ENCODE data around the gene RPL36A.

RPL36A gene

GRCh38 chrX:101393530-101394305 is 2.9 kb downstream of the RPL36A start:
- DNase-seq = no peak

- DNase-seq = no peak
Measured at GRCh38 chrX:101394372-101394771, 3.6 kb downstream of the RPL36A start.

GRCh38 chrX:101395789-101396188 is 5.0 kb downstream of the RPL36A start:
- no peak for DNase-seq

DNA sequence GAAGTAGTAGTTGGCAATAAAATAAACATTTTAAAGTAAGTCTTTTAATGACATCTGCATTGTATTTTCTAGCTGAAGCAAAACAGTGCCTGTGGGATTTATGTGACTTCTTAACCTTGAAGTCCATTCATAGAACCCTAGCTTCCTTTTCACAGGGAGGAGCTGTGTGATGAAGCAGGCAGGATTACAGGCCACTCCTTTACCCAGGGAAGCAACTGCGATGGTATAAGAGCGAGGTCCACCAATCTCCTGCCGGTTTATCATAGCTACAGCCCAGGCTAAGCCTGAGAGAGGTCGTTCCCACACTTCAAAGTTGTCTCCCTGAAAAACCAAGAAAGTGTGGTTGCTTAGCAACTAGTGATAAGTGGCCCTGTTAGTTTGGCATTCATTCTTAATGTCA is 7.0 kb downstream of the RPL36A start:
- DNase-seq = no peak

DNA sequence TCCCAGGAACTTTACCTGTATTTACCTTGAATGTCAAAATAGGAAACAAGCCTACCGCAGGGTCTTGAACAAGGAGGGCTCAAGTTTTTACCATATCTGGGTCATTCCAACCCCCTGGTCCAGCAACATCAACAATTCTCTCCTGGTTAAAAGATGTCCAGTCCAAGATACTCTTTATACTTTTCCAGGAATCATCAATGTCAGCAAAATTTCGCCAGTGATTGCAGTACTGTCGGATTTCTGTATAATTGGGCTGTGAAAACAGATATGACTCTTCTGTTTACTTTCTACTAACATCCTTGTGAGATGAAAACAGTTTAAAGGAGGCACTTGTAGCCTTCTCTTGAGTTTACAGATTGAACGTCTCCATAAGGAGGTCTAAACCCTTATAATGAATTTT is 7.9 kb downstream of the RPL36A start:
- no peak for DNase-seq

GRCh38 chrX:101399825-101400224 is 9.0 kb downstream of the RPL36A start:
- no peak for DNase-seq

DNA sequence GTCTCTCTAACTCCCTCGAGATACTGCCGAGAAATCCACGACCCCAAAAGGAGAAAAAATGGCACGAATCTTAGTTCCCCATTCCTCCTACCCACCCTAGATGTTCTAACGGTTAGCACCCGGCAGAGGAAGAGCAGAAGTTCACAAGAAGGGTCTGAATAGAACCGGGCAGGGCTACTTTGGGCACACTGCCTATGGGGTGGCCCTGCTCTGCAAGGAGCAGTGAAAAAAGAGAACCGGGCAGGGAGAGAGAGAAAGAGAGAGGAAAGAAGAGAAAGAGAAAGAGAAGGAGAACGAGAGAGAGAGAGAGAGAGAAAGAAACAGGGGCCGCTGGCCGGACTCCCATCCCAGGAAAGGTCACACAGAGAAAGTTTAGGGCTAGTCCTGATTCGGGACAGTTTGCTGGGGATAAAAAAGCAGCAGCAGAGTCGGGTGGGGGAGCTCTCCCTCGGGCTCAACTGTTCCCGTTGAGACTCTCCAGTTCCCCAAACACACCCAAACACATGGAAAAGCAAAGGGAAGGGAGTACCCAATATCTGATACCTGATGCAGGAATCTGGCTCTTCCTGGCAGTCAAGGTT is 16.4 kb downstream of the RPL36A start:
- DNase-seq = no peak

DNA sequence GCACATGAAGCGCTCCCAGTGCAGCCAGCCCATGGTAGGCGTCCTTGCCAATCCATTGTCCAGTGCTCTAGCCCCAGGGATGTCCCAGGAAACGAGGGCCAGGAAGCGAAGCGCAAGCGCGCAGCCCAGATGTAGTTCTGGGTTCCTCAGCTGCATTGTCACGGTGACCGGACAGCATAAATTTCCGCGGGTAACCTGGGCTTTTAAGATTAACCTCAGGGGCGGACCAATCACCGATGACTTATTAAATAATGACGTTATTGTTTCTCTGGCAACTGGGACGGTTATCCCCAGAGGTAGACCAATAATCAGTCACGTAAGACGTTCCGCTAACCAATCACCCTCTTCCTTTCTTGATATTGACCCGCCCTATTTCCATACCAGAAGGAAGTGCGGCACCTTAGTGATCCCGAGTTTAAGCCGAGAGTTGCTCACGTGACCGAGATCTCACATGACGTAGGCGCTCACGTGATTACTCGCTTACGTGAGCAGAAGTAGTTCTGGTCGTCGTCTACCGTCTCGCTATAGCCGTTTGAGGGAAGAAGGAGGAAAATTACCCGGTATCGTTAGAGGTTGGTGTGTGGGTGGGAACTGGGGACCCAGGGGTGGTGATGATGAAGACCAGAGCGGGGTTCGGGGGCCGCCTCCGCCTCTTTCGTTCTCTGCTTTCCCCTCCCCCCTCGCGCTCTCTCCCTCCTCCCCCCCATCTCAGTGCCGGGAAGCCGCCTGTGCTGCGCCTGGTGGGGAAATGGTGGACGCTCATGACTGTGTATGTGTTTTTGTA is 17.1 kb downstream of the RPL36A start, which contains the start of the genes GLA and HNRNPH2:
GLA (minus strand) TSS at position 178 of the 784 bp plus-strand sequence; CDS start at position 156, 22 bp downstream.
HNRNPH2 (plus strand) TSS at position 475 of the 784 bp plus-strand sequence. CDS start 3,767 bp downstream, outside the sequence.
- peak; percentile 98 for DNase-seq

GRCh38 chrX:101408532-101408841 is 17.7 kb downstream of the RPL36A start:
- DNase-seq = no peak

DNA sequence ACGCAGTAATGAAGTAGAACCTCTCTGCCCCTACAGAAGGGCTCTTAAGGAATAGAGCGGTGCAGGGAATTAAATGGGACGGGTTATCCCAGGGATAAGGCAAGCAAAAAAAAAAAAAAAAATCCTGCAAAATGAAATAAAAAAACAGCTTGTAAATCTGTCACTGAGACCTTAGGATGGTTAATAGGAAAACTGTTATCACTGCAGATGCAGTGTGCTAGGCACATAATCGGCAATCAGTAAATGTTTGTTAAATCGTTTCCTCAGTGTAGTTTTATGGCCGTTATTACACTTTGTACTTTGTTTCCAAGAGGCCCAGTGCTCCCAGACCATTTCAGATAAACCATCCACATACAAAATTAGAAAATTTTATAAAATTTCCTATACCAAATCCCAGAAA is 18.2 kb downstream of the RPL36A start:
- DNase-seq = no peak

DNA sequence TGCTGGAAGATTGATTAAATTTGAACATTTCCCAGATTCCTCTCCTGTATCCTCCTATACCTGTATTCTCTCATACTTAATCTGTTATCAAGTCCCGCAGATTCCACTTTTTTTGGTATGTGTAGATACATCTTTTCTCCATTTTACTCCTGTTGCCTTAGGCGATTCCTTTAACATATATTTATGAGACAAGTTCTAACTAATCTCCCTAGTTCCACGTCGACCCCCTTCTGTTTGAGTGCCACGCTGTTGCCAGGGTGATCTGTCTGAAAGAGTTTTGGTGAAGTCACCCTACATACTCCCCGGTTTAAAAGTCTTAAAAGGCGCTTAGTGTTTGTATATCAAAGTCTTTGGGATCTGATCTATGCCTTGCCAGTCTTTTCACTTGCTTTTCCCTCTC is 19.6 kb downstream of the RPL36A start:
- DNase-seq = no peak

DNA sequence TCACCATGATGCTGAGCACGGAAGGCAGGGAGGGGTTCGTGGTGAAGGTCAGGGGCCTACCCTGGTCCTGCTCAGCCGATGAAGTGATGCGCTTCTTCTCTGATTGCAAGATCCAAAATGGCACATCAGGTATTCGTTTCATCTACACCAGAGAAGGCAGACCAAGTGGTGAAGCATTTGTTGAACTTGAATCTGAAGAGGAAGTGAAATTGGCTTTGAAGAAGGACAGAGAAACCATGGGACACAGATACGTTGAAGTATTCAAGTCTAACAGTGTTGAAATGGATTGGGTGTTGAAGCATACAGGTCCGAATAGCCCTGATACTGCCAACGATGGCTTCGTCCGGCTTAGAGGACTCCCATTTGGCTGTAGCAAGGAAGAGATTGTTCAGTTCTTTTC is 21.2 kb downstream of the RPL36A start:
- no peak for DNase-seq

DNA sequence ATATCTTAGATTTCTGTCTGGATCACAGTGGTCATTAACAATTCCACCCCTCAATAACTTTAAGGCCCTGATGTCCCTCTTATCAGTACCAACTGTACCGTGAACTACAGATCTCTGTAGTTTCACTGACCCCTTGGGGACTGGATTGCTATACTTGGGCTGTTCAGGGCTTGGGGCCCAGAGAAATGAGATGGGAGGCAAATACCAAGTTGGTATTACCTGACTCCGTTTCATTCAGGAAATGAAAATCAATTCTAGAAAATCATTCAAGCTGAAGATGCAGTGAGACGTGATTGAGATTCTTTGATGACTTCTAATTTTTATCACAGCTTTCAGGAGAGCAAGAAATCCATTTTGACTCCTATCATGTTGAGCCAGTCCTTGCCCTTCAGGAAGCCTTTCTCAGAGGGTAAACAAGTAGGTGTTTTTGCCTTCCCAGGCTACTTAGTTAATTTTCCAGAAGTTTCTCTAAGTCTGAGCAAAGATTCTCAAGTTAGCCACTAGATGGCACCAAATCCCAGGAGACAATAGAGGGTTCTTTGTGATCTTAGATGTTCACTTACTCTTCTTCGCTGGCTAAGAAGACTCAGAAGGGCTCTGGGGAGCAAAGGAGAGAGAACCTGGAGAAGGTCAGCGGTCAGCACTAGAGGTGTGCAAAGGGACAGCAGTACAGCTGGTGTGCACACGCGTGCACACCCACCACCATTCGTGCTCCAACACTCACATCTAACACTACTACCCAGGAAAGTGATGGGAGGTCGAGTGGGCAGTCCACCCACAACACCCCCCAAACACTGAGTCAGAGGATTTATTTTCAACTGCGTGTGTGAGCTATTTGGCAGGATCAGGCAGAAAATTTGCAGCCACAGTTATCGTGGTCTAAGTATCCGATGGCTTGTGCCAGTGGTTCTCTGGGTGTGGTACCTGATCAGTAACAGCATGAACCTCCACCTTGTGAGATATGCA is 24.7 kb downstream of the RPL36A start:
- DNase-seq = no peak

GRCh38 chrX:101416691-101417090 is 25.9 kb downstream of the RPL36A start:
- no peak for DNase-seq

GRCh38 chrX:101417190-101417589 is 26.4 kb downstream of the RPL36A start:
- DNase-seq = no peak

GRCh38 chrX:101417981-101418841 is 27.4 kb downstream of the RPL36A start:
- DNase-seq = no peak

DNA sequence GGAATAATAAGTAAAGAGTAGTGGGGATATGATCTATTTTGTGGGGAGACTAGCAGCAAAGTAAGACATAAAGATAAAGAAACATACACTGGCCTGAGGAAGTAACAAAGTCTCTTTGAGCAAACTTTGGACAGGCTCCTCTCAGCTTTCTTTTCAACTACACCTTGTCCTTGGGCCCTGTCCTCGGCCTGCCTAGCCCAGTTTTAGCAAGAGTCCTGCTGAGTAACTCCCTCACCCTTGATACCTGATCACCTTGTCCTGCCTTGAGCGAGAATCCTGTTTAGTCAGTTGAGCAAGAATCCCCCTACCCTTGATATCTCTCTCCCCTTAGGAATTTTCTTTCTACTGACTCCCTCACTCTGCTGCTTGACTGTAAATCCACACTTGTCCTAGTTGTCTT is 28.7 kb downstream of the RPL36A start:
- DNase-seq = no peak

DNA sequence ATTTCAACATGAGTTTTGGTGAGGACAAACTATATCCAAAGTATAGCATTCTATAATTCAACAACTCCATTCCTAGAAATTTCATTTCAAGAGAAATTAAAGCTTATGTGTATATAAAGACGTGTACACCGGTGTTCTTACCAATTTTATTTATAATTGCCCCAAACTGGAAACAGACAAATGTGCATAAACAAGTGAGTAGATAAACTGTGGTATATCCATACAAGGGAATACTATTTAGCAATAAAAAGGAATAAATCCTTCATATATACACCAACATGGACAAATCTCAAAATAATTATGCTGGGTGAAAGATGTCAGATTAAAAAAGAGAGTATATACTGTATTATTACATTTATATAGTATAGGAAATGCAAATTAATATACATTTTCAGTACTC is 37.1 kb downstream of the RPL36A start:
- no peak for DNase-seq

DNA sequence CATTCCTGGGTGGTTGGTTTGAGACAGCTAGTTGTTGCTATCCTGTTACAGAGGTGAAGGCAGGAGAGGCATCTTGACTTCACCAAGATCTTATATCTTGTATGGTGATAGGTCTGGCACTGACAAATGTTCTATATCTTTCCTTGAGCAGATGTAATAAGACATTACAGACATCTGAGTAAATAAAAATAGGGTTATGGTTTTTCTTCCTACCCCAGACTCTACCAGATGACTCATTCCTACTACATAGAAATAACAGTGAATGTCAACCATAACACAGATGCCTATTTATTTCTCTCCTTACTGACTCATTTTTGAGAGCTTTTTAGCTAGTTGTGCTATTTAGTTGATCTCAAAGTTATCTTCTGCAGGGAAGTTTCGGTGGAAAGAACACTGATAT is 39.1 kb downstream of the RPL36A start:
- no peak for DNase-seq

DNA sequence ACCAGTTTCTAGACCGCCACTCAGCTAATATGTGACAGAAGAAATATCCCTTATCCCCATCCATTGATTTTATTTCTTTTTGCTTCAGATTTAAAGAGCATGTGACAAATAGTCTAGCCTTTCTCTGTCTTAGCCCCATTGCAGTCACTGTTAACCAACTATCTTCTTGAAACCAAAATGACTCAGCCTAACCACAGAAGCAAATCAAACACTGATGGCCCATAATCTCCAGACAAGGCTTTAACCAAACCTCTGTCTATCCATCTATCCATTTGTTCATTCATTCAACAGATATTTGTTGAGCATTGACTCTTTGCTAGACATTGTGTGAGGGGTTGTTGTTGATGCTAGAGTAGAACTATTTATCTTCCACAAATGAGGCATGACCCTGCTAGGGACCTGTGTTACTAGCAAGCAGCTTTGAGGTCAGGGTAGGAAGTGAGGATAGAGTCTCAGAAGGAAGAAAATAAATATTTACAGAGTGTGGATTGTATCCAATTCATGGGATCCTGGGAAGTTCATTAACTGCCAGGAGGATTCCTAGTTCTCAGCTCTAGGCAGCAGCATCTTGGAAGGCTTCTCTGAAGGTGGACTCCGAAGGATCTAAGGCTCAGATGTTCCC is 39.8 kb downstream of the RPL36A start:
- DNase-seq = no peak

DNA sequence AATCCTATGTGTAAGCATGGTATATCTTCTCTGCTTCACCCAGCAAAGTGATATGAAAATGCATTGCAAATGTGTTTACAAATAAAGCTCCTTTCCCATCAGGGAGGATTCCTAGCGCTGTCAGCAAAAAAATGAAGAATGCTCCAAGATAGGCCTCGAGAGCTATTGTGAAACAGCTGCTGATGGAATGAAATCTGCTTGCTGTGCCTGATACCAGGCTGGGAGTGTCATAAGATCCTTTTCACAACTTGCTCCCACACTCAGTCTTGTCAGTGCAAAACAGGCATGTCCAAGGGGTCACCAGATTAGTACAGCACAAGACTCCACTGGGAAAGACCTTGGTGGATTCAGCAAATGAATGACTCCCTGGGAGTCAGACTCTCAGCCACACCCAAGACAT is 51.3 kb downstream of the RPL36A start:
- DNase-seq = no peak

Measured in NCI-H1417 treated with DMSO at 0.1 percent for 48 hours (cell line).